ENCODE data around the gene NFIA.
A peak's percentile ranks its signal among the peaks of the same experiment; 100 is the strongest.

The NFIA gene

GRCh38 chr1:61403679-61404596, 321.6 kb downstream of the NFIA start:
- DNase-seq, result no peak

GRCh38 chr1:61404597-61405376, 322.4 kb downstream of the NFIA start:
- no peak for DNase-seq

GRCh38 chr1:61406467-61406866, 324.1 kb downstream of the NFIA start:
- no peak for DNase-seq

- DNase-seq, result no peak
Observed at GRCh38 chr1:61412601-61413000, 330.2 kb downstream of the NFIA start.

- DNase-seq, result no peak
Observed at GRCh38 chr1:61419196-61419595, 336.8 kb downstream of the NFIA start.

GRCh38 chr1:61419657-61420056, 337.3 kb downstream of the NFIA start:
- no peak for DNase-seq

GRCh38 chr1:61420243-61420642, 337.9 kb downstream of the NFIA start:
- DNase-seq, result no peak

GRCh38 chr1:61420909-61421835, 338.8 kb downstream of the NFIA start:
- no peak for DNase-seq

- DNase-seq, result no peak
Observed at GRCh38 chr1:61423643-61424042, 341.3 kb downstream of the NFIA start.

- no peak for DNase-seq
Observed at GRCh38 chr1:61424382-61424781, 342.0 kb downstream of the NFIA start.

- no peak for DNase-seq
Observed at GRCh38 chr1:61425040-61425439, 342.7 kb downstream of the NFIA start.

GRCh38 chr1:61426254-61426653, 343.9 kb downstream of the NFIA start:
- no peak for DNase-seq

GRCh38 chr1:61426885-61427284, 344.5 kb downstream of the NFIA start:
- DNase-seq, result no peak

- no peak for DNase-seq
Observed at GRCh38 chr1:61427510-61427909, 345.1 kb downstream of the NFIA start.

- peak; percentile 23 for DNase-seq
Observed at GRCh38 chr1:61428146-61428545, 345.8 kb downstream of the NFIA start.

GRCh38 chr1:61432616-61433388, 350.4 kb downstream of the NFIA start:
- no peak for DNase-seq

GRCh38 chr1:61433646-61434045, 351.3 kb downstream of the NFIA start:
- no peak for DNase-seq

GRCh38 chr1:61434276-61434675, 351.9 kb downstream of the NFIA start:
- no peak for DNase-seq

- DNase-seq, result no peak
Observed at GRCh38 chr1:61435226-61435625, 352.9 kb downstream of the NFIA start.

GRCh38 chr1:61436016-61436415, 353.7 kb downstream of the NFIA start:
- no peak for DNase-seq

- peak; percentile 18 for DNase-seq
Observed at GRCh38 chr1:61436491-61437120, 354.2 kb downstream of the NFIA start.
